ENCODE data around the gene TM4SF20. TPM values are rescaled to one million over a fixed set of nuclear protein-coding genes. Genes with fewer than 3 reads are reported as not detected.

The TM4SF20 gene
- total RNA-seq, 1 experiment from 2014 or later, result not detected

DNA sequence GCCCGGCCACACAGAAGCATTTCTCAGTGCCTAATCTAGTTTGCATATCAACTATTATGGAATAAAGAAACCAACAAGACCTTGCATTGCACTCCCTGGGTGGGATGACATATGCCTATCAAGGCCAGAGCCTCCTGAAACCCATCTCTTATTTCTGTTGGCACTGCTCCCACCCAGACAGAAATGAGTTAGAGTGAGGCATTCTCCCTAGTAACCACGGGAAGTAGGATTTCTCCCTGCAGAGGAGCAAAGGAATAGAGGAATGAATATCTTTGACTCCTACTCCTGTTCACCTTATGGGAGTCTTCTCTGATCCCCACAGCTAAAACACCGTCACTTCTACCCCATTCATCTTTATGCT lies 32.9 kb upstream of the TM4SF20 start:
- Histone ChIP-seq H3K36me3 (ENCODE audit: insufficient read depth, low read length, poor library complexity, severe bottlenecking) (no peaks in the 10 kb centered on the region), H3K4me1 (ENCODE audit: insufficient read depth, low read length, poor library complexity, severe bottlenecking) (peaks cover 57% of the 10 kb centered on the region), H3K27ac (ENCODE audit: low read depth, low read length, poor library complexity, severe bottlenecking) (no peak overlapping the region), H3K4me3 (ENCODE audit: low read depth, low read length, poor library complexity, severe bottlenecking) (no peak overlapping the region), H3K27me3 (replicated peaks; ENCODE audit: insufficient read depth, low read depth, low read length, poor library complexity) (no peaks in the 10 kb centered on the region), H3K9me3 (ENCODE audit: low read depth, low read length, poor library complexity, severe bottlenecking) (no peaks in the 10 kb centered on the region)
- ChIA-PET CTCF (no interaction called here), POLR2A (ENCODE audit: low non-redundant PET) (no interaction called here)
- intact Hi-C loops (cut with micrococcal nuclease; ENCODE audit: unreplicated experiment), result no loop called here
- DNase-seq (ENCODE audit: low spot score), result peak; percentile 52
- BruUV-seq (replicated peaks), result no TSS peak
- no peak for TF ChIP-seq CTCF (conservative IDR thresholded peaks at IDR 0.05; ENCODE audit: low read depth, low read length)
- no peak for TF ChIP-seq EZH2 (IDR thresholded peaks at IDR 0.05; ENCODE audit: borderline replicate concordance, low read depth, low read length, poor library complexity, severe bottlenecking)

DNA sequence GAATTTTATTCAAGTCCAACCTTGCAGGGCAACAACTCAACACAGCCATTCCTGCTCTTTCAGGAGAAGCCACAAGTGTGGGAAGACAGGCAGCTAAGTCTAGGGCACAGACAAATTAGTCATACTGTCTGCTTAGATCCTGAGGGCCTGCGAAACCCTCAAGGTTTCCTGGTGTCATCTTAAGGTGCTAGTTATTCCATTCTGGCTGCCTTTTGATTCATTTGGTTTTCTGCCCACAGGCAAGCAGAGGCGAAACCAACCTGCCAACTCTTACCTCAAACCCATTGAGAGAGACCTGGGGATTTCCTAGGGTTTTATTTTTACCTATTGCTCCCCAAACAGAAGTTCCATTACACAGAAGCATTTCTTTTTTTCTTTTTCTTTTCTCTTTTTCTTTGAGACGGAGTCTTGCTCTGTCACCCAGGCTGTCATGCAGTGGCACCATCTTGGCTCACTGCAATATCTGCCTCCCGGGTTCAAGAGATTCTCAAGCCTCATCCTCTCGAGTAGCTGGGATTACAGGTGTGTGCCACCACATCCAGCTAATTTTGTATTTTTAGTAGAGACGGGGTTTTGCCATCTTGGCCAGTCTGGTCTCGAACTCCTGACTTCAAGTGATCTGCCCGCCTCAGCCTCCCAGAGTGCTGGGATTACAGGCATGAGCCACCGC lies 32.3 kb upstream of the TM4SF20 start:
- no TSS peak for BruUV-seq (replicated peaks)
- DNase-seq (ENCODE audit: low spot score), result no peak
- CTCF ChIA-PET, result no interaction called here

GRCh38 chr2:227410191-227410590 lies 31.1 kb upstream of the TM4SF20 start:
- Histone ChIP-seq H3K27me3 (replicated peaks; ENCODE audit: insufficient read depth, low read depth, low read length, poor library complexity) (no peaks in the 10 kb centered on the region), H3K4me1 (ENCODE audit: insufficient read depth, low read length, poor library complexity, severe bottlenecking) (peaks cover 52% of the 10 kb centered on the region), H3K9me3 (ENCODE audit: low read depth, low read length, poor library complexity, severe bottlenecking) (no peaks in the 10 kb centered on the region), H3K4me3 (ENCODE audit: low read depth, low read length, poor library complexity, severe bottlenecking) (no peak overlapping the region), H3K36me3 (ENCODE audit: insufficient read depth, low read length, poor library complexity, severe bottlenecking) (no peaks in the 10 kb centered on the region), H3K27ac (ENCODE audit: low read depth, low read length, poor library complexity, severe bottlenecking) (no peak overlapping the region)
- ChIA-PET POLR2A (ENCODE audit: low non-redundant PET) (interaction anchor here (0.6 kb wide), 1 partner anchor 39 kb away, joined by 3 read pairs; no protein-coding TSS in a partner anchor), CTCF (no interaction called here)
- BruUV-seq (replicated peaks), result no TSS peak
- intact Hi-C loops (cut with micrococcal nuclease; ENCODE audit: unreplicated experiment), result no loop called here
- TF ChIP-seq EZH2 (IDR thresholded peaks at IDR 0.05; ENCODE audit: borderline replicate concordance, low read depth, low read length, poor library complexity, severe bottlenecking) (no peak), CTCF (conservative IDR thresholded peaks at IDR 0.05; ENCODE audit: low read depth, low read length) (no peak)
- DNase-seq (ENCODE audit: low spot score), result no peak

More for the DNA sequence above, 32.3 kb upstream of the TM4SF20 start:
- peaks cover 63% of the 10 kb centered on the region for H3K4me1 ChIP-seq (ENCODE audit: insufficient read depth, low read length, poor library complexity, severe bottlenecking)
- H3K36me3 ChIP-seq (ENCODE audit: insufficient read depth, low read length, poor library complexity, severe bottlenecking), result no peaks in the 10 kb centered on the region
- H3K4me3 ChIP-seq (ENCODE audit: low read depth, low read length, poor library complexity, severe bottlenecking), result no peak overlapping the region
- H3K27me3 ChIP-seq (replicated peaks; ENCODE audit: insufficient read depth, low read depth, low read length, poor library complexity), result no peaks in the 10 kb centered on the region
- TF ChIP-seq EZH2 (IDR thresholded peaks at IDR 0.05; ENCODE audit: borderline replicate concordance, low read depth, low read length, poor library complexity, severe bottlenecking) (no peak), CTCF (conservative IDR thresholded peaks at IDR 0.05; ENCODE audit: low read depth, low read length) (no peak)
- H3K27ac ChIP-seq (ENCODE audit: low read depth, low read length, poor library complexity, severe bottlenecking), result no peak overlapping the region
- intact Hi-C loops (cut with micrococcal nuclease; ENCODE audit: unreplicated experiment), result no loop called here
- no peaks in the 10 kb centered on the region for H3K9me3 ChIP-seq (ENCODE audit: low read depth, low read length, poor library complexity, severe bottlenecking)
- POLR2A ChIA-PET (ENCODE audit: low non-redundant PET), result no interaction called here

All from A673 (cell line).